Measurements from ENCODE around the gene PLXNA2.
A peak's percentile ranks its signal among the peaks of the same experiment; 100 is the strongest.

Gene PLXNA2

GRCh38 chr1:208248991-208249696 is 5.0 kb upstream of the PLXNA2 start:
- Histone ChIP-seq H3K4me3 (ENCODE audit: low read depth in 1 of 2, low read length in 2 of 2) (no peak overlapping the region), H3K4me1 (ENCODE audit: control insufficient read depth in 1 of 2, insufficient read depth in 2 of 2, low read length in 2 of 2) (peaks cover 5 to 11% of the 10 kb centered on the region in 2 donors), H3K27ac (ENCODE audit: low read length) (no peak overlapping the region), H3K36me3 (ENCODE audit: control insufficient read depth in 1 of 2, insufficient read depth in 2 of 2, low read length in 2 of 2) (no peaks in the 10 kb centered on the region), H3K27me3 (ENCODE audit: low read depth, low read length) (no peaks in the 10 kb centered on the region), H3K9me3 (ENCODE audit: control insufficient read depth in 1 of 2, low read length in 2 of 2) (no peaks in the 10 kb centered on the region)

DNA sequence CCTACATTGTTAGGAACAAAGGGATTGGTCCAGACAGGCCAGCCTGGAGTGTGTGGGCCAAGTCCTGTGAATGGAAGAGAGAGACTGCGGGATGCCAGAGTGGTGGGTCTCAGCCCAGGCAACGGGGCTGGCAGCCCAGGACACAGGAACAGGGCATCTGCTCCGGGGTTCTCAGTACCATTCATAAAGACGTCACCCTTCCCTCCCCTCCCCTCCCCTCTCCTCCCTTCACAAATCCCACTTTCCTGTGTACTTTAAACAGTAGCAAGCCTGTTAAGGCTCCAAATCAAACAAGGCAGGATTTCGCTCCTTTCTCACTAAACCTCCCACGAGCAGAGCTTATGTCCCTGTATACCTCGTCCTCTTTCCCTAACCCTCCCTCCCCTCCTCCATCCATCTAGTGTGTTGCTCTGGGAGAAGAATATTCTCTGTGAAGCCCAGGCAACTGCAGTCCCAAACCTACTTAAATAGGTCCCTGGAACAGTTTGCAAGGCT is 4.2 kb upstream of the PLXNA2 start:
- H3K36me3 ChIP-seq (ENCODE audit: control insufficient read depth in 1 of 2, insufficient read depth in 2 of 2, low read length in 2 of 2): no peaks in the 10 kb centered on the region
- H3K4me3 ChIP-seq (ENCODE audit: low read depth in 1 of 2, low read length in 2 of 2): no peak overlapping the region
- no peaks in the 10 kb centered on the region for H3K27me3 ChIP-seq (ENCODE audit: low read depth, low read length)
- H3K9me3 ChIP-seq (ENCODE audit: control insufficient read depth in 1 of 2, low read length in 2 of 2): no peaks in the 10 kb centered on the region
- peaks cover 5 to 11% of the 10 kb centered on the region in 2 donors for H3K4me1 ChIP-seq (ENCODE audit: control insufficient read depth in 1 of 2, insufficient read depth in 2 of 2, low read length in 2 of 2)
- no peak overlapping the region for H3K27ac ChIP-seq (ENCODE audit: low read length)

DNA sequence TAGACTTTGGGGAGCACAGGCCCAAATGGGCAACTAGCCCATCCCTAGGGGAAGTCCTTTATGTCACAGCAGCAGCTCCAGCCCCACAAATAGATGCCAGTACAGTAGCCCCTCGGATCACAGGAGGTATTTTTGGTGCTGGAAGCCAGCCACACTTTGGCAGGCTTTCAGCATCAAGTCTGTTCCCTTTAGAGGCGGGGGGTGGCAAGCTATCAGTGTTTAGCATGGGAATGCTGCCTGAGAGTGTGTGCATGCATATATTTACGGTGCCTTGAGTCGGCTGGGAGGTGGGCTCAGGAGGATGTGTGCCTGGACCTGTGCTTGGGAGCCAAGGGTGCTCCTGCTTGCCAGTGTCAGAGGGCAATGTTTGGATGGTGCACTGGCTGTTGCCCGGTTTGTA is 3.5 kb upstream of the PLXNA2 start:
- H3K36me3 ChIP-seq (ENCODE audit: control insufficient read depth in 1 of 2, insufficient read depth in 2 of 2, low read length in 2 of 2): no peaks in the 10 kb centered on the region
- H3K27me3 ChIP-seq (ENCODE audit: low read depth, low read length): no peaks in the 10 kb centered on the region
- no peak overlapping the region for H3K27ac ChIP-seq (ENCODE audit: low read length)
- H3K4me3 ChIP-seq (ENCODE audit: low read depth in 1 of 2, low read length in 2 of 2): no peak overlapping the region
- H3K9me3 ChIP-seq (ENCODE audit: control insufficient read depth in 1 of 2, low read length in 2 of 2): no peaks in the 10 kb centered on the region
- H3K4me1 ChIP-seq (ENCODE audit: control insufficient read depth in 1 of 2, insufficient read depth in 2 of 2, low read length in 2 of 2): peaks cover 6 to 14% of the 10 kb centered on the region in 2 donors

DNA sequence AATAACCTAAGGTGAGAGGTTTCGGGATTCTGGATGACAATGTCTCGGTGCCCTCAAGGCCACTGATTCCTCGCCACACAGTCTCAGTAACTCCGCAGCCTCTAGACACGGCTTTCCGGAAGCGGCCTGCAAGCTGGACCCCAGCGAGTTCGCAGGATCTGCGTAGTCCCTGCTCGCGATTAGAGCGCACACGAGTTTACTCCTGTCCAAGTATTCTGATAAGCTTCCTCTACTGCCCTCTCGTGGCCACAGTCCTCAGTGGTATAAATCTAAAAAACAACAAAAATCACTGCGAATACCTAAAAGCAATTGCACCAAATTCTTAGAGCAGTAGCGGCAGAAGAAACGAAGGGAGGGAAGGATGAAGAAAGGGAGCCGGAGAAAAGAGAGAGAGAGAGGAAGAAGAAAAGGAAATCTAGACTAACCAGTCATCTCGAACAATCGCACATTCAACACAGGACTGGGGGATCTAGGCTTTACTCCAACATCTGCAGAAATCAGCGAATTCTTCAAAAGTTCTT is 1.1 kb upstream of the PLXNA2 start:
- H3K36me3 ChIP-seq (ENCODE audit: control insufficient read depth in 1 of 2, insufficient read depth in 2 of 2, low read length in 2 of 2): no peaks in the 10 kb centered on the region
- peak overlapping the region; percentile 68 to 88 for H3K4me3 ChIP-seq (ENCODE audit: low read depth in 1 of 2, low read length in 2 of 2)
- H3K4me1 ChIP-seq (ENCODE audit: control insufficient read depth in 1 of 2, insufficient read depth in 2 of 2, low read length in 2 of 2): peaks cover 24 to 30% of the 10 kb centered on the region in 2 donors
- H3K27me3 ChIP-seq (ENCODE audit: low read depth, low read length): no peaks in the 10 kb centered on the region
- H3K9me3 ChIP-seq (ENCODE audit: control insufficient read depth in 1 of 2, low read length in 2 of 2): no peaks in the 10 kb centered on the region
- H3K27ac ChIP-seq (ENCODE audit: low read length): peak overlapping the region; percentile 83

DNA sequence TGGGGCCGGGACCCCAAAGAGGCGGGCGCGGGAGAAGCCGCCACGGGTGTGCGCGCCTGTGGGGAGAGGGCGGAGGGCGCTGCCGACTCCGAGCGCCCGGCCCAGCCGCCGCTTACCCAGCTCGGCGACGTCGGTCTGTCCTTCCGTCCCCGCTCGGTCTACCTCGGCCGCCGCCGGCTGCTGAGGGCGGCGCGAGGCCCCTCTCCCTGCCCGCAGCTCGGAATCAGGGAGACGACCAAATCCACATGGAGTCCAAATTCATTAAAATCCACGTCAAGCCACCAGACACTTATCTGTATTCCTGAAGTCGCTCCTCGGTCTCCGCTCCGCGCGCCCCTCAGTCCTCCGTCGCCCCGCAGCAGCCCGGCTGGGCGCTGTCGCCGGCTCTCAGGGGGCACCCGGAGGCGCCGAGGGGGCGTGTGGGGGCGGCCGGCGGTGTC is 637 bp downstream of the PLXNA2 start:
- H3K27ac ChIP-seq (ENCODE audit: low read length): peak overlapping the region; percentile 78
- H3K36me3 ChIP-seq (ENCODE audit: control insufficient read depth in 1 of 2, insufficient read depth in 2 of 2, low read length in 2 of 2): no peaks in the 10 kb centered on the region
- no peaks in the 10 kb centered on the region for H3K9me3 ChIP-seq (ENCODE audit: control insufficient read depth in 1 of 2, low read length in 2 of 2)
- peaks cover 36 to 43% of the 10 kb centered on the region in 2 donors for H3K4me1 ChIP-seq (ENCODE audit: control insufficient read depth in 1 of 2, insufficient read depth in 2 of 2, low read length in 2 of 2)
- no peaks in the 10 kb centered on the region for H3K27me3 ChIP-seq (ENCODE audit: low read depth, low read length)
- peak overlapping the region; percentile 64 to 88 for H3K4me3 ChIP-seq (ENCODE audit: low read depth in 1 of 2, low read length in 2 of 2)

- no peaks in the 10 kb centered on the region for H3K27me3 ChIP-seq (ENCODE audit: low read depth, low read length)
- peak overlapping the region; percentile 65 for H3K27ac ChIP-seq (ENCODE audit: low read length)
- peaks cover 39 to 43% of the 10 kb centered on the region in 2 donors for H3K4me1 ChIP-seq (ENCODE audit: control insufficient read depth in 1 of 2, insufficient read depth in 2 of 2, low read length in 2 of 2)
- H3K36me3 ChIP-seq (ENCODE audit: control insufficient read depth in 1 of 2, insufficient read depth in 2 of 2, low read length in 2 of 2): no peaks in the 10 kb centered on the region
- peak overlapping the region; percentile 64 to 88 for H3K4me3 ChIP-seq (ENCODE audit: low read depth in 1 of 2, low read length in 2 of 2)
- H3K9me3 ChIP-seq (ENCODE audit: control insufficient read depth in 1 of 2, low read length in 2 of 2): no peaks in the 10 kb centered on the region
Observed at GRCh38 chr1:208242941-208243526, 1.1 kb downstream of the PLXNA2 start.

GRCh38 chr1:208242146-208242545 is 2.0 kb downstream of the PLXNA2 start:
- H3K4me3 ChIP-seq (ENCODE audit: low read depth in 1 of 2, low read length in 2 of 2): peak overlapping the region; percentile 64 to 88
- no peaks in the 10 kb centered on the region for H3K36me3 ChIP-seq (ENCODE audit: control insufficient read depth in 1 of 2, insufficient read depth in 2 of 2, low read length in 2 of 2)
- peaks cover 43 to 48% of the 10 kb centered on the region in 2 donors for H3K4me1 ChIP-seq (ENCODE audit: control insufficient read depth in 1 of 2, insufficient read depth in 2 of 2, low read length in 2 of 2)
- H3K27me3 ChIP-seq (ENCODE audit: low read depth, low read length): no peaks in the 10 kb centered on the region
- H3K27ac ChIP-seq (ENCODE audit: low read length): peak overlapping the region; percentile 65
- no peaks in the 10 kb centered on the region for H3K9me3 ChIP-seq (ENCODE audit: control insufficient read depth in 1 of 2, low read length in 2 of 2)

- Histone ChIP-seq H3K27ac (ENCODE audit: low read length) (peak overlapping the region; percentile 65), H3K36me3 (ENCODE audit: control insufficient read depth in 1 of 2, insufficient read depth in 2 of 2, low read length in 2 of 2) (no peaks in the 10 kb centered on the region), H3K4me1 (ENCODE audit: control insufficient read depth in 1 of 2, insufficient read depth in 2 of 2, low read length in 2 of 2) (peaks cover 43 to 54% of the 10 kb centered on the region in 2 donors), H3K9me3 (ENCODE audit: control insufficient read depth in 1 of 2, low read length in 2 of 2) (no peaks in the 10 kb centered on the region), H3K27me3 (ENCODE audit: low read depth, low read length) (no peaks in the 10 kb centered on the region), H3K4me3 (ENCODE audit: low read depth in 1 of 2, low read length in 2 of 2) (peak overlapping the region; percentile 64 to 88)
Observed at GRCh38 chr1:208241512-208241911, 2.7 kb downstream of the PLXNA2 start.

- H3K4me3 ChIP-seq (ENCODE audit: low read depth in 1 of 2, low read length in 2 of 2): peak overlapping the region; percentile 64 to 88
- peaks cover 49 to 56% of the 10 kb centered on the region in 2 donors for H3K4me1 ChIP-seq (ENCODE audit: control insufficient read depth in 1 of 2, insufficient read depth in 2 of 2, low read length in 2 of 2)
- H3K27ac ChIP-seq (ENCODE audit: low read length): peak overlapping the region; percentile 72
Observed at GRCh38 chr1:208240662-208241355, 3.4 kb downstream of the PLXNA2 start.

DNA sequence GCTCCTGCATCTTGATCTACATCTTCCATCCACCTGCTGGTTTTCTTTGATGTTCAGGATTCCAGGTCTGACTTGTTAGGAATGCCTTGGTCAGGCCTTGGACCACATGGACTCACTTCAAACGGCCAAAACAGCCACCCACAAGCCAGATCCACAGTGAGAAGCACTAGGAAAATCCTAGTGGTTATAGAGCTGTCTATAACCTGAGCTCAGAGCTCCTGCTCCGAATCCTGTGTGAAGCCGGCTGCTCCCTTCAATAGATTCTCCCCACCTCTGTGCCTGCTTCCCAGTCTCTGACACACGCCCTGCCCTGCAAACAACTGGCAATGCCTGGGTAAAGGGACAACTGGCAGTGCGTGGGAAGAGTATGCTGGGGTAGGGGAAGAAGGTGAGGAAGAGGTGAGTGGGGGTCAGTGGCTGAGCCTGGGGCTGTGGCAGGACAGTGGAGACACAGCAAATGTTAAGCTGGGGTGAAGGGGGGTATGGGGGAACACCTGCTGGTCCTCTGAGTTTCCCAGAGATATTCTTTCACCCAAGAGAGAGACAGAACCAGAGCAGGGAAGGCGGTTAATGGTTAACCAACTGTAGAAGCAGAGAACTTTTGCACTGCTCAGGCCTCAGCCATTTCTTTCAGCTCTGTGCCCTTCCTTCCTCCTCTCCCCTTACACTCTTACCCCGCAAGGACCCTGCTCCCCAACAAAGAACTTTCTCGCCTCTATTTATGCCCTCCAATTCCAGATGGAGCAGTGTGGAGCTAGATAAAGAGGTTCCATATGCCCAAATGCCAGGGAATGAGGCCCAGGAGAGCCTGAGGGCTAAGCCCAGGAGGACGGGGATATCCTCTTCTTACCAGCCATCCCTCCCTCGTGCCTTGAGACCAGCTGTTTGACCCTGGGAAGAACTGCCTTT is 4.5 kb downstream of the PLXNA2 start:
- Histone ChIP-seq H3K9me3 (ENCODE audit: control insufficient read depth in 1 of 2, low read length in 2 of 2) (no peaks in the 10 kb centered on the region), H3K4me1 (ENCODE audit: control insufficient read depth in 1 of 2, insufficient read depth in 2 of 2, low read length in 2 of 2) (peaks cover 57 to 59% of the 10 kb centered on the region in 2 donors), H3K4me3 (ENCODE audit: low read depth in 1 of 2, low read length in 2 of 2) (peak overlapping the region; percentile 10 to 49), H3K27ac (ENCODE audit: low read length) (peak overlapping the region; percentile 72), H3K27me3 (ENCODE audit: low read depth, low read length) (no peaks in the 10 kb centered on the region), H3K36me3 (ENCODE audit: control insufficient read depth in 1 of 2, insufficient read depth in 2 of 2, low read length in 2 of 2) (no peaks in the 10 kb centered on the region)

More at GRCh38 chr1:208240662-208241355, 3.4 kb downstream of the PLXNA2 start:
- no peaks in the 10 kb centered on the region for H3K36me3 ChIP-seq (ENCODE audit: control insufficient read depth in 1 of 2, insufficient read depth in 2 of 2, low read length in 2 of 2)
- no peaks in the 10 kb centered on the region for H3K27me3 ChIP-seq (ENCODE audit: low read depth, low read length)
- H3K9me3 ChIP-seq (ENCODE audit: control insufficient read depth in 1 of 2, low read length in 2 of 2): no peaks in the 10 kb centered on the region
